Ramos (cell line): ENCODE data around the gene CLDN2.

Experiments
- in situ Hi-C: fragments of 300-500 bp; cut with MboI; formaldehyde crosslinking; loops from one replicate; pipeline ENCODE4 v1.14.3; 2022; ENCODE audit warnings: low sequenced_read_pairs; ENCODE audit not compliant: unreplicated experiment

Gene CLDN2

GRCh38 chrX:106917830-106918500 lies 2.2 kb upstream of the CLDN2 start:
- in situ Hi-C loops: no loop called here

GRCh38 chrX:106921637-106922036 lies 1.4 kb downstream of the CLDN2 start:
- in situ Hi-C loops: no loop called here

GRCh38 chrX:106927023-106927422 lies 6.8 kb downstream of the CLDN2 start:
- in situ Hi-C loops: no loop called here

DNA sequence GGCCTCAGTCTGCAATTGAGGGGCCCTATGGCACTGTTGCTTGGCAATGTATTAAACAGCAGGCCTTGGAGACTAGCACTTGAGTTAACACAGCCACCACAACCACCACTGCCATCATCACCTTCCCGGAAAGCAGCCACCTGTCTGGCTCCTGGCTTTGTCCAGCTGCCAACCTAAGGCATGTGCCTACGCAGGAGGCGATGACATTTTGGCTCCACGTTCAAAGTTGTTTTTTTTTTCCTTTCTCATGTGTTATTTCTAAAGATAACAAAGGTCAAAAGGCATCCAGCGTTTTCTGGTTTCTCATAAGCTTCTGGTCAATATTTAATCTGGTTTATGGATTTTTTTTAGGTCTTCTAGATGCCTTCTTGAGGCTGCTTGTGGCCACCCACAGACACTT lies 7.5 kb downstream of the CLDN2 start:
- in situ Hi-C loops: no loop called here

DNA sequence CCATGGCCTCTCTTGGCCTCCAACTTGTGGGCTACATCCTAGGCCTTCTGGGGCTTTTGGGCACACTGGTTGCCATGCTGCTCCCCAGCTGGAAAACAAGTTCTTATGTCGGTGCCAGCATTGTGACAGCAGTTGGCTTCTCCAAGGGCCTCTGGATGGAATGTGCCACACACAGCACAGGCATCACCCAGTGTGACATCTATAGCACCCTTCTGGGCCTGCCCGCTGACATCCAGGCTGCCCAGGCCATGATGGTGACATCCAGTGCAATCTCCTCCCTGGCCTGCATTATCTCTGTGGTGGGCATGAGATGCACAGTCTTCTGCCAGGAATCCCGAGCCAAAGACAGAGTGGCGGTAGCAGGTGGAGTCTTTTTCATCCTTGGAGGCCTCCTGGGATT lies 8.0 kb downstream of the CLDN2 start:
- in situ Hi-C loops: no loop called here

GRCh38 chrX:106931831-106932491 lies 11.8 kb downstream of the CLDN2 start:
- in situ Hi-C loops: no loop called here

- in situ Hi-C loops: no loop called here
Observed at GRCh38 chrX:106932492-106932923, 12.3 kb downstream of the CLDN2 start.

- in situ Hi-C loops: no loop called here
Observed at GRCh38 chrX:106932960-106933537, 12.8 kb downstream of the CLDN2 start.

DNA sequence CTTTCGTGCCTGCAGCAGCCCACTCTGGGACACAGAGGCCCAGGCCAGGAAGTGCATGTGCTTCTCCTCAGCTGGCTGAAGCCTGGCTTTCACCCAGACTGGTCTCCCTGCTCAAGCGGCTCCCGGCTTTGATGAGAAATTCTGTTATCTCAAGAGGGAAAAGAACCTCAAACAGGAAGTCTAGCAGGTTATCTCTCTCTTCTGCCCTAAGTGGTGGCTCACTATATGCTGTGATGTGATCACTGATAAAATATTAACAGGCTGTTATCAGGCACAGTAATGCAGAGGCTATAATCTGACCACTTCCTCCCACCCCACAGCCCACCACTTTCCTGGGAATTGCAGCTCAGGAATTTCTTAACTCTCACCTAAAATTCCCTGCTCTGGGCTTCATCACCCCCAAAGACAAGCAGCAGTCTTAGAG lies 13.3 kb downstream of the CLDN2 start:
- in situ Hi-C loops: no loop called here

- in situ Hi-C loops: no loop called here
Observed at GRCh38 chrX:106935175-106935574, 15.0 kb downstream of the CLDN2 start.

DNA sequence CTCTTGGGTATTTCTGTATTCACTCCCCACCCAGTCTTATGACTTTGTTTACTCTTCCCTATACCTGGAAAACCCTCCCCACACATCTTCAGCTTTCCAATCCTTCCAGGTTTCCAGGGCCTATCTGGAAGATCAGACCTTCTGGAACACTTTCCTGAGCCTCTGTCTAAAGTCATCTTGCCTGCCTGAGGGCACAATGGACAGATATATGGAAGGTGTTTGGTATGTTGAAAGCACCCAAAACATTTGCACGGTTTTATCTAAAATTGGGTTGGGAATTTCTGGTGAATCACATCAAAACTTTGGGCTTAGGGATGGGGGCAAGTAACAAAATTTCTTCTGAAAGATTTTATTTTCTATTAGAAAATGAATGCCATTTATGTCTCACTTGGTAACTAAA lies 16.0 kb downstream of the CLDN2 start:
- in situ Hi-C loops: no loop called here

GRCh38 chrX:106939566-106939965 lies 19.4 kb downstream of the CLDN2 start:
- in situ Hi-C loops: no loop called here

DNA sequence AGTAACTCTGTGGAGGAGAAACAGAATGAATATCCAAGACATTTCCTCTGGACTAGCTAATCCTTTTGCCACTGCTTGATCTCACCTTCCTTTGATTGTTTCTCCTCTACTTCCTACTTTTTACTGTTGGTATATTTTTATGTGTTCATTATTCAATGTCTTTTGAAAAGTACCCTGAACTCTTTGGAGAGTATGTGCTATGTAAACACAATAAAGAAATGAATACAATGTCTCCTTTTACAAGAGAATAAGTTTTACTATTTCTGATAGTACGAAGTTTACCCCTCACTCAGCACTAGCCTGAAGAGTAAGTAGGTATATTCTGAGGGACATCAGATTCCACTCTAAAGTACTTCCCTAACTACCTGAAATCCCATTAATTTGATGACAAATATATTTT lies 19.9 kb downstream of the CLDN2 start:
- in situ Hi-C loops: no loop called here

GRCh38 chrX:106946464-106946863 lies 26.3 kb downstream of the CLDN2 start:
- in situ Hi-C loops: no loop called here

DNA sequence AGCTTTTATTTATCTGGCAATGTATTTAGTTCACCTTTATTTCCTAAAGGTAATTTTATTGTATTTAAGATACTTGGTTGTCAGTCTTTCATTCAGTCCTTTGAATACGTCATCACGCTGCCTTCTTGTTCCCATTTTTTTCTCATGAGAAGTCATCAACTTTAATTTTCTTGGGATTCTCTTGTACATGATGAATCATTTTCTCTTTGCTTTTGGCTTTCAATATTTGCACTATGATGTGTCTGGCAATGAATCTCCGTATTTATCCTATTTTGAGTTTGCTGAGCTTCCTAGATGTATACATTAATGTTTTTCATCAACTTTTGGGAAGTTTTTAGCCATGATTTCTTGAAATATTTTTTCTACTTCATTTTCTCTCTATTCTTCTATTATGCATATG lies 28.4 kb downstream of the CLDN2 start:
- in situ Hi-C loops: no loop called here

GRCh38 chrX:106949366-106949765 lies 29.2 kb downstream of the CLDN2 start:
- in situ Hi-C loops: no loop called here

DNA sequence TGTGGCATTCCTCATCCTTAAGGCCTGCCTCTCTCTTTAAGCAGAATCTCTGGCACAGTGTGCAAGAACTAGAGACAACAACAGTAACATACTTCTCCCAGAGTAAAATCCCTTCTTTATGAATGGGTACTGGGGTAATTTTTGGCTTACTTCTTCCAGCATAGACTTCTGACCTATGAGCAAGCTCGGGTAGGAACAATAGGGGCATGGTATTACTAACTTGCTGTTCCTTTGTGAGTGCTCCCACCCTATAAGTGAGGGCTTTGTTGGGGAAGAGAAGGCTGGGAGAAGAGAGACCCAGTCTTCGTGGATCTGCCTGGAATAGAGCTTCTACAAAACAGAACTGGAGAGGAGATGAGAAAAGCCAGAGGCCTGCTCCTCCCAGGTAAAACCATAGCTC lies 30.2 kb downstream of the CLDN2 start:
- in situ Hi-C loops: no loop called here

- in situ Hi-C loops: no loop called here
Observed at GRCh38 chrX:106951230-106951629, 31.0 kb downstream of the CLDN2 start.

DNA sequence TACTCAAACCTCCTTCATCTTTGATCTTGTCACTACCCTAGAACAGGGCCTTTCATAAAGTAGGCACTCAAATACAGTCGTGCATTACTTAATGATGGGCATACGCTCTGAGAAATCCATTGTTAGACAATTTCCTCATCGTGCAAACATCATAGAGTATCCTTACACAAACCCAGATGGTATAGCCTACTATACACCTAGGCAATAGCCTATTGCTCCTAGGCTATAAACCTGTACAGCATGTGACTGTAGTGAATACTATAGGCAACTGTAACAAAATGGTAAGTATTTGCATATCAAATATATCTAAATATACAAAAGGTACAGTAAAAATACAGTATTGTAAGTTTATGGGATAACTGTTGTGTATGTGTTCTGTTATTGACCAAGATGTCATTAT lies 31.9 kb downstream of the CLDN2 start:
- in situ Hi-C loops: no loop called here

GRCh38 chrX:106952538-106952937 lies 32.3 kb downstream of the CLDN2 start:
- in situ Hi-C loops: no loop called here

GRCh38 chrX:106952988-106953387 lies 32.8 kb downstream of the CLDN2 start:
- in situ Hi-C loops: no loop called here

GRCh38 chrX:106954041-106954440 lies 33.8 kb downstream of the CLDN2 start:
- in situ Hi-C loops: no loop called here
